Erythroblast (primary cell): Measurements from ENCODE around the gene MEF2C.

Experiments
- GATA1 ChIP-seq: IDR thresholded peaks from 2 replicates; pipeline ENCODE4 v1.6.1; 2011; ENCODE audit warnings: low read depth, mild to moderate bottlenecking, control low read depth, low read length, moderate library complexity
- POLR2A ChIP-seq: IDR thresholded peaks from 2 replicates; pipeline ENCODE4 v1.6.1; 2011; ENCODE audit warnings: mild to moderate bottlenecking, low read length

DNA sequence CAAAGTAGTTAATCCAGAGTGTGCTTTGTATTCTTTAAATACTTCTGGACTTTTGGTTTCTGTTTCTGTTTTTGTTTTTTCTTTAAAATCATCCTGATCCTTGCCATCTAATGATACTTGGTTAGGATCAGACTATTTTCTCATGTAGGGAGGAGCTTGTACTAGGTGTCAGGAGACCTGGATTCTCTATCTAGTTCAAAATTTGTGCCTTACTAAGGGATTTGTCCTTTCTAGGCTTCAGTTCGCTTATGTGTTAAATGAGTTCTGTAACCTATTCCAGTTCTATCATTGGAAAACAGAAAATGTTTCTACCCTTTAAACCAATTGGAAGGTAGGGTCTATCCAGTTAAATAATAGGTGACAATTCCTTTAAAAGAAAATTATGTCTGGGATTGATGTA is 3.3 kb upstream of the MEF2C start:
- TF ChIP-seq POLR2A (no peak), GATA1 (no peak)
